ENCODE data around the gene NDUFS7. TPM values are rescaled to one million over a fixed set of nuclear protein-coding genes. Genes with fewer than 3 reads are reported as not detected.
A peak's percentile ranks its signal among the peaks of the same experiment; 100 is the strongest.

The NDUFS7 gene
- total and polyA plus RNA-seq, 10 of the 15 experiments (the other 5 are each of a cell fraction or from before 2014, with no cell fraction given): 5.1 to 282 (median 92.9) TPM

GRCh38 chr19:1408300-1409203 is 24.8 kb downstream of the NDUFS7 start (continued):
- TF ChIP-seq NFYA (IDR thresholded peaks at IDR 0.05; ENCODE audit: borderline replicate concordance, low read depth, low read length) (no peak), MTA2 (IDR thresholded peaks at IDR 0.05; ENCODE audit: low read depth) (no peak), RUNX3 (IDR thresholded peaks at IDR 0.05; ENCODE audit: low read length) (no peak), ZBTB11 (CRISPR knock-in tag; IDR thresholded peaks at IDR 0.05) (no peak), PRDM15 (CRISPR knock-in tag; IDR thresholded peaks at IDR 0.05) (no peak), POLR2AphosphoS5 (IDR thresholded peaks at IDR 0.05; ENCODE audit: low read length) (peak; percentile 42; the same call in 1 of the 2 replicates), ZNF622 (IDR thresholded peaks at IDR 0.05) (no peak), GATAD2B (conservative IDR thresholded peaks at IDR 0.05; ENCODE audit: low read depth) (0 out of 2 replicates have a peak, but pooled peaks have one; percentile 4), TAF1 (IDR thresholded peaks at IDR 0.05; ENCODE audit: borderline replicate concordance, low read depth, low read length) (0 out of 2 replicates have a peak, but pooled peaks have one; percentile 13)

Measured in GM12878 (cell line).